K562 (cell line): ENCODE data around the gene TSR3. TPM values are rescaled to one million over a fixed set of nuclear protein-coding genes. Genes with fewer than 3 reads are reported as not detected.

Experiments
- CREBBP ChIP-seq: IDR thresholded peaks from one replicate; pipeline ENCODE4 v1.6.1; 2012; ENCODE audit warnings: low read depth, mild to moderate bottlenecking, control low read depth, inconsistent platforms, low read length
- EP300 ChIP-seq: IDR thresholded peaks from 2 replicates; pipeline ENCODE4 v1.6.1; 2012; ENCODE audit warnings: low read length, improper control_type of control experiment
- FOXJ3 ChIP-seq: sonication (generic); formaldehyde crosslinking; IDR thresholded peaks from 2 replicates; pipeline ENCODE4 v1.4.0; 2020; ENCODE audit warnings: mild to moderate bottlenecking, missing genetic modification reagents
- HDAC8 ChIP-seq: fragments of 450-650 bp; IDR thresholded peaks from 2 replicates; pipeline ENCODE4 v1.6.1; 2016; ENCODE audit warnings: mild to moderate bottlenecking, missing genetic modification characterization, moderate library complexity, missing compliant biosample characterization
- HES1 ChIP-seq: fragments of 450-650 bp; IDR thresholded peaks from 2 replicates; pipeline ENCODE4 v1.6.1; 2016; ENCODE audit warnings: low read depth, mild to moderate bottlenecking, moderate library complexity
- KAT2B ChIP-seq: IDR thresholded peaks from one replicate; pipeline ENCODE4 v1.6.1; 2012; ENCODE audit warnings: low read depth, mild to moderate bottlenecking, control low read depth, inconsistent platforms, low read length, moderate library complexity
- NKRF ChIP-seq: fragments of 450-650 bp; IDR thresholded peaks from 2 replicates; pipeline ENCODE4 v1.6.1; 2016; ENCODE audit warnings: borderline replicate concordance
- NR1H2 ChIP-seq: sonication (generic); formaldehyde crosslinking; IDR thresholded peaks from 2 replicates; pipeline ENCODE4 v1.4.0; 2020; ENCODE audit warnings: mild to moderate bottlenecking, missing genetic modification reagents
- PHB2 ChIP-seq: fragments of 450-650 bp; IDR thresholded peaks from 2 replicates; pipeline ENCODE4 v1.6.1; 2017; ENCODE audit warnings: low read depth
- POLR3A ChIP-seq: IDR thresholded peaks from 2 replicates; pipeline ENCODE4 v1.6.1; 2011; ENCODE audit warnings: borderline replicate concordance, mild to moderate bottlenecking, moderate library complexity; ENCODE audit not compliant: insufficient read length, insufficient read depth; ENCODE audit errors: extremely low read depth
- TEAD4 ChIP-seq, 2 experiments: sonication (generic) in 1 of 2; formaldehyde crosslinking in 1 of 2; IDR thresholded peaks; 2 replicates each; pipeline versions ENCODE4 v1.6.1 to v1.8.0; 2012 to 2022; ENCODE audit warnings: borderline replicate concordance in 1 of 2, inconsistent platforms in 1 of 2, low read length in 1 of 2, mild to moderate bottlenecking in 1 of 2, missing genetic modification reagents in 1 of 2
- THAP12 ChIP-seq: fragments of 250-450 bp; sonication (Bioruptor Pico); IDR thresholded peaks from 2 replicates; pipeline ENCODE4 v1.9.0; 2021; ENCODE audit warnings: mild to moderate bottlenecking, inconsistent platforms
- TRIM24 ChIP-seq, 2 experiments: fragments of 450-650 bp; IDR thresholded peaks; 2 replicates each; pipeline ENCODE4 v1.6.1; 2016
- ZKSCAN8 ChIP-seq: fragments of 200-800 bp; sonication (Bioruptor generic); IDR thresholded peaks from 2 replicates; pipeline ENCODE4 v1.6.1; 2016; ENCODE audit warnings: missing genetic modification characterization, missing compliant biosample characterization
- ZNF3 ChIP-seq: fragments of 250-450 bp; sonication (Bioruptor Pico); IDR thresholded peaks from 2 replicates; pipeline ENCODE4 v1.5.0; 2021; ENCODE audit warnings: mild to moderate bottlenecking, moderate library complexity
- polyA plus RNA-seq, 8 experiments: library from polyadenylated mRNA; depleted of rRNA in 4 of 8; stranded (reverse) in 5 of 8; unstranded in 3 of 8; fragments of >200 nt; fragmentation: Nextera tagmentation in 2 of 8; fragmentation: Illumina TruSeq in 1 of 8; extraction: Ambion mirVana in 2 of 8; extraction: Trizol in 1 of 8; gene quantifications; 2 replicates each; pipeline versions ENCODE4 v1.2.1 to v1.2.3, GENCODE V29; 2011 to 2014; ENCODE audit warnings: inconsistent platforms in 1 of 8, missing spikeins in 1 of 8
- total RNA-seq, 7 experiments: library from RNA; depleted of rRNA in 6 of 7; stranded (reverse); fragments of >200 nt in 6 of 7; fragmentation: Illumina TruSeq in 2 of 7; extraction: Trizol in 2 of 7; gene quantifications; 2 replicates each; pipeline versions ENCODE4 v1.2.1 to v1.2.3, GENCODE V29; 2011 to 2021; ENCODE audit warnings: low replicate concordance in 1 of 7
- TF ChIP-seq, protein P1 (sequence below): fragments of 450-650 bp; IDR thresholded peaks from 2 replicates; pipeline ENCODE4 v1.6.1; 2016; ENCODE audit warnings: missing biosample characterization, missing genetic modification characterization
- TF ChIP-seq, protein P2 (sequence below), 3 experiments: fragments of 200-800 bp in 1 of 3; sonication (Bioruptor generic) in 1 of 3; sonication (generic) in 1 of 3; formaldehyde crosslinking in 1 of 3; IDR thresholded peaks; 2 replicates each; pipeline versions ENCODE4 v1.6.1 to v1.8.0; 2016 to 2022; ENCODE audit warnings: mild to moderate bottlenecking in 2 of 3, missing compliant biosample characterization in 2 of 3, missing genetic modification characterization in 2 of 3, missing genetic modification reagents in 1 of 3

Gene TSR3
- total and polyA plus RNA-seq, 9 of the 15 experiments (the other 6 are each of a cell fraction or from before 2014, with no cell fraction given) = 1.5 to 74.8 (median 16.5) TPM

DNA sequence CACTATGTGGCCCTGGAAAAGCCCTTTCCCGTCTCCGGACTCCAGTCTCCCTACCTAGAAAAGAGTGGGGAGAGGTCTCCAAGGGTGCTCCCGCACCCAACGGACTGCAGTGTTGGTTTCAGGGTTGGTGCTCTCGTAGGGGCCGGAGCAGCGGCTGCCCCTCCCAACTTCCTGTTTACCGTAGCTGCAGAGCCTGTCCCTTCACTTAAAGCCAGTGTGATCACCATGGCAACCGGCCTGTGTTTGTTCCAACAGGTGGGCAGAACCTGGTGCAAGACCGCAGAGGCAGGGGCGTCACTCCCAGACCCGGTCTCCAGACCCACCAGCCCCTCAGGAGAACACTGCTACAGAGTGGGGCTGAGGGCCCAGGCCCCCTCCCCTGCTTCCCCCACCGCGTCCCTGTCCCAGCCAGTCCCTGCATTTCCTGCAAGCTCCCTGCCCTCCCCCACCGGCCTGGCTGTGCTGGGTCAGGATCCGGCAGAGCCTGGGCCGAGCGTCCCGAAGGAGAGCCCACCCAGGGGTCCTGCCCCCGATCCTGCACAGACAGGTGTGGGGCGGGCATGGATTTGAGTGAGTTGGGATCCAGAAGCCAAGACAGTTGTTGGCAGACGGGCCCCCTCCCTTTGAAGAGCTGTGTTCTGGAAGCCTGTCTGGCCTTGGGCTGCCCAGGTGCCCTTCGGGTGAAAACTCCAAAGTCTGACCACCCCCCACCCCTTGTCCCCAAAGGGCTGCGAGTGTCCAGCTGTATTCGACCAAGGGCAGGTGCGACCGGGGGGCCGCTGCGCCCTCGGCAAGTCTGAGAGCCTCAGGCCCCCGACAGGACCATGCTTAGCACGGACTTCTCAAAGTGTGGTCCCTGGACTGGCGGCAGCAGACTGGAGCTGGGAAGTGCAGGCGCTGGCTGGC lies 19.7 kb downstream of the TSR3 start (continued):
- TF ChIP-seq, protein P1, sequence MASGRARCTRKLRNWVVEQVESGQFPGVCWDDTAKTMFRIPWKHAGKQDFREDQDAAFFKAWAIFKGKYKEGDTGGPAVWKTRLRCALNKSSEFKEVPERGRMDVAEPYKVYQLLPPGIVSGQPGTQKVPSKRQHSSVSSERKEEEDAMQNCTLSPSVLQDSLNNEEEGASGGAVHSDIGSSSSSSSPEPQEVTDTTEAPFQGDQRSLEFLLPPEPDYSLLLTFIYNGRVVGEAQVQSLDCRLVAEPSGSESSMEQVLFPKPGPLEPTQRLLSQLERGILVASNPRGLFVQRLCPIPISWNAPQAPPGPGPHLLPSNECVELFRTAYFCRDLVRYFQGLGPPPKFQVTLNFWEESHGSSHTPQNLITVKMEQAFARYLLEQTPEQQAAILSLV (tag) = no peak
- TF ChIP-seq ZNF3 (CRISPR knock-in tag) (no peak), FOXJ3 (CRISPR knock-in tag) (peak; percentile 88), TEAD4 (IDR thresholded peaks at IDR 0.05; ENCODE audit: low read length) (no peak), TEAD4 (CRISPR knock-in tag; IDR thresholded peaks at IDR 0.05; ENCODE audit: borderline replicate concordance) (no peak), PHB2 (no peak), EP300 (peak; percentile 41), HDAC8 (tag) (no peak), CREBBP (no peak), POLR3A (no peak), TRIM24 (IDR thresholded peaks at IDR 0.05) (no peak), NKRF (no peak), HES1 (no peak), ZKSCAN8 (CRISPR knock-in tag) (no peak), THAP12 (no peak), KAT2B (no peak), NR1H2 (CRISPR knock-in tag) (no peak)
- TF ChIP-seq, protein P2, sequence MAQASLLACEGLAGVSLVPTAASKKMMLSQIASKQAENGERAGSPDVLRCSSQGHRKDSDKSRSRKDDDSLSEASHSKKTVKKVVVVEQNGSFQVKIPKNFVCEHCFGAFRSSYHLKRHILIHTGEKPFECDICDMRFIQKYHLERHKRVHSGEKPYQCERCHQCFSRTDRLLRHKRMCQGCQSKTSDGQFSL (CRISPR knock-in tag; IDR thresholded peaks at IDR 0.05) = peak; percentile 64
- TF ChIP-seq, protein P2 (tag; IDR thresholded peaks at IDR 0.05) = 0 out of 4 replicates have a peak, but pooled peaks of 1 of the 2 experiments have one; percentile 38
